Hepatocyte (in vitro differentiated cells): ENCODE measurements around the gene WDR19.

Experiments used
- EZH2 ChIP-seq: fragments of 200-600 bp; sonication (generic); IDR thresholded peaks from 2 replicates; pipeline ENCODE4 v1.6.1; 2016; ENCODE audit warnings: antibody characterized with exemption, mild to moderate bottlenecking, borderline replicate concordance
- EZH2phosphoT487 ChIP-seq: fragments of 200-600 bp; sonication (generic); IDR thresholded peaks from one replicate; pipeline ENCODE4 v1.6.1; 2018; ENCODE audit warnings: antibody characterized with exemption, mild to moderate bottlenecking, low read depth, moderate library complexity; ENCODE audit not compliant: unreplicated experiment, severe bottlenecking
- TF ChIP-seq, protein P1 (sequence below): fragments of 200-600 bp; sonication (generic); IDR thresholded peaks from 2 replicates; pipeline ENCODE4 v1.5.1; 2016; ENCODE audit warnings: antibody characterized with exemption, mild to moderate bottlenecking; ENCODE audit not compliant: poor library complexity

GRCh38 chr4:39285111-39285795 is 102.9 kb downstream of the WDR19 start:
- TF ChIP-seq EZH2 (no peak), EZH2phosphoT487 (no peak)
- TF ChIP-seq, protein P1, sequence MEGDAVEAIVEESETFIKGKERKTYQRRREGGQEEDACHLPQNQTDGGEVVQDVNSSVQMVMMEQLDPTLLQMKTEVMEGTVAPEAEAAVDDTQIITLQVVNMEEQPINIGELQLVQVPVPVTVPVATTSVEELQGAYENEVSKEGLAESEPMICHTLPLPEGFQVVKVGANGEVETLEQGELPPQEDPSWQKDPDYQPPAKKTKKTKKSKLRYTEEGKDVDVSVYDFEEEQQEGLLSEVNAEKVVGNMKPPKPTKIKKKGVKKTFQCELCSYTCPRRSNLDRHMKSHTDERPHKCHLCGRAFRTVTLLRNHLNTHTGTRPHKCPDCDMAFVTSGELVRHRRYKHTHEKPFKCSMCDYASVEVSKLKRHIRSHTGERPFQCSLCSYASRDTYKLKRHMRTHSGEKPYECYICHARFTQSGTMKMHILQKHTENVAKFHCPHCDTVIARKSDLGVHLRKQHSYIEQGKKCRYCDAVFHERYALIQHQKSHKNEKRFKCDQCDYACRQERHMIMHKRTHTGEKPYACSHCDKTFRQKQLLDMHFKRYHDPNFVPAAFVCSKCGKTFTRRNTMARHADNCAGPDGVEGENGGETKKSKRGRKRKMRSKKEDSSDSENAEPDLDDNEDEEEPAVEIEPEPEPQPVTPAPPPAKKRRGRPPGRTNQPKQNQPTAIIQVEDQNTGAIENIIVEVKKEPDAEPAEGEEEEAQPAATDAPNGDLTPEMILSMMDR, result no peak
